Stimulated activated memory B cell treated with anti-CD40 and anti-IgM and Interleukin-4, amounts not matched to agents 10 μg/mL and 1 μg/mL and 100 μg/mL, for 72 hours (primary cell): ENCODE results near the gene CPNE4.

ENCODE experiments used
- ATAC-seq: fragments of 150-1000 bp; cut with Tn5 transposase; 2 replicates; pipeline ENCODE4 v1.10.0; 2021
- H3K27ac Mint-ChIP-seq: one replicate; pipeline ENCODE4 v1.8.0; 2022; ENCODE audit warnings: mild to moderate bottlenecking, mixed read lengths
- H3K27me3 Mint-ChIP-seq: one replicate; pipeline ENCODE4 v1.8.0; 2022; ENCODE audit warnings: mixed read lengths
- H3K36me3 Mint-ChIP-seq: one replicate; pipeline ENCODE4 v1.8.0; 2022; ENCODE audit warnings: mixed read lengths
- H3K4me1 Mint-ChIP-seq: one replicate; pipeline ENCODE4 v1.8.0; 2022; ENCODE audit warnings: mixed read lengths
- H3K4me3 Mint-ChIP-seq: one replicate; pipeline ENCODE4 v1.8.0; 2022; ENCODE audit warnings: mild to moderate bottlenecking, moderate library complexity, mixed read lengths
- H3K9me3 Mint-ChIP-seq: one replicate; pipeline ENCODE4 v1.8.0; 2022; ENCODE audit warnings: mixed read lengths

The CPNE4 gene

DNA sequence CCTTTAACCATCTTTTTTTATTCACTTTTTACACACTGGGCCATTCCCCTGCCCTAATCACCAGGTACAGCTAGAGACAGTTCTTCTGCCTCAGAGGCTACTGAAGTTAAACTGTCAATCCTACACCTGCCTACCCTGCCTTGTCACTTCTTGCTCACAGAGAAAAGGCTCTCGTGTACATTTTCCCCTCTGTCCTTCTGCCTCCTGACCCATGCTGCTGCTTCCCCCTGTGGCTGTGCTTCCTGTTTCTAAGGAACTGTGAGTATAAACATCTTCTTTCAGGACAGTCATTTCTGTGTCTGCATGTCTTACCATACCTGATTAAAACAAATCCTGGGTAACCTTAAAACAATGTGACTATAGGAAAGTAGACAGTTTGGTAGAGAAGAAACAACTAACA is 295.6 kb downstream of the CPNE4 start:
- Mint-ChIP-seq H3K36me3 (no peaks in the 10 kb centered on the region), H3K4me3 (no peak overlapping the region), H3K9me3 (no peaks in the 10 kb centered on the region), H3K4me1 (no peaks in the 10 kb centered on the region), H3K27ac (no peak overlapping the region), H3K27me3 (no peaks in the 10 kb centered on the region)
- peak; percentile 44 for ATAC-seq

DNA sequence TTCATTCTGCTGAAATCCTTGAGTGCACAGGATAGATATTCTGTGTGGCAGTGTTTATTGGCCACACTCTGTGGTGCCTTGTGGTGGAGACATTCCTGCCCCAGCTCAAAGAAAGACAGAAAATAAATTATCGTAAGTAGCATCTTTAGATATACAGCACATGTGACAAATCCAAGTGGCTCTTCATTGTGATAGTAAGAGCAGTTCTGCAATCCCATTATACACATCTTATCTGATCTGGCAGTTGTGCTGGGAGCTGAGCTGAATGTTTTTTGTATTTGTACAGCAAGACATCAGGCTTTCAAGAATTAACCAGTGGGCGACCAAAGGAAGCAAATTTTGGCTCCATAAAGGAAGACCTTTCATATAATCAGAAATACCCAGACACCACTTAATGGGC is 296.7 kb downstream of the CPNE4 start:
- Mint-ChIP-seq H3K9me3 (no peaks in the 10 kb centered on the region), H3K4me3 (no peak overlapping the region), H3K36me3 (no peaks in the 10 kb centered on the region), H3K27me3 (no peaks in the 10 kb centered on the region), H3K4me1 (no peaks in the 10 kb centered on the region), H3K27ac (no peak overlapping the region)
- ATAC-seq: no peak

DNA sequence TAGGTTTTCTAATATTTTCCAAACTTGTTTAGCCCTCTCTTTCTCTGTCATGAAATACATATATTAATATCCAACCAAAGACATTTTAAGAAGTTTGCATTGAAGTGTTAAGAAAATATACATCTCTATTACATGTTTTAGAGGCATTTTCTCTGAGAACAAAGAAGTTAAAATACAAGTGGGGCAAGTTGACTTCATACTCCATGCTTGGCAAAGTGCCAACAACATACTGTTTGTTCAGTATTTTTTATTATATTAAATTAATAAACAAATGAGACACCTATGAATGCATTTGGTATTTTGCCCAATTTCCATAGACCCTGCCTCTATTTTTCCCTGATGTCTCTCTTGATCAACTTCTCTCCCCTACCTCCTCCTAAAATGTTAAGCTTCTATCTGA is 299.3 kb downstream of the CPNE4 start:
- H3K27me3 Mint-ChIP-seq: no peaks in the 10 kb centered on the region
- no peak overlapping the region for H3K27ac Mint-ChIP-seq
- H3K9me3 Mint-ChIP-seq: no peaks in the 10 kb centered on the region
- H3K4me3 Mint-ChIP-seq: no peak overlapping the region
- no peaks in the 10 kb centered on the region for H3K36me3 Mint-ChIP-seq
- no peak for ATAC-seq
- peaks cover 6% of the 10 kb centered on the region for H3K4me1 Mint-ChIP-seq

DNA sequence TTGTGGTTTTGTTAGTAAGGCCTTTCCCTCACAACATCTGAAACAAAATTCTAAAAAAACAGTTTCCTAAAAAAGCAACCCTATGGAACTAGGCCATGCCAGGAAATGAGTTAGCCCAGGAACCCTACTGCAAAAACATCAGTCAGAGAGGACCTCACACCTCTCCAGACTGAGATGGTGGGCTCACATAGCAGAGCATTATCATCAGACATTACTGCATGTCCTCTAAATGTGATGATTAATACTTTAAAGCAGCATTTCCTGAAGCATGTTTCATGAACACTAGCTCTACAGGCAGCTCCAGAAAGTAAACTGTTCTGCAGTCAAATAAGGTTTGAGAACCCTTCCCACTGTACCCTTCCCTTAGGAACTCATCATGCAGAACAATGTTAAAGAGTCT is 299.7 kb downstream of the CPNE4 start:
- no peak for ATAC-seq
- Mint-ChIP-seq H3K27me3 (no peaks in the 10 kb centered on the region), H3K9me3 (no peaks in the 10 kb centered on the region), H3K27ac (no peak overlapping the region), H3K36me3 (no peaks in the 10 kb centered on the region), H3K4me3 (no peak overlapping the region), H3K4me1 (peaks cover 6% of the 10 kb centered on the region)

DNA sequence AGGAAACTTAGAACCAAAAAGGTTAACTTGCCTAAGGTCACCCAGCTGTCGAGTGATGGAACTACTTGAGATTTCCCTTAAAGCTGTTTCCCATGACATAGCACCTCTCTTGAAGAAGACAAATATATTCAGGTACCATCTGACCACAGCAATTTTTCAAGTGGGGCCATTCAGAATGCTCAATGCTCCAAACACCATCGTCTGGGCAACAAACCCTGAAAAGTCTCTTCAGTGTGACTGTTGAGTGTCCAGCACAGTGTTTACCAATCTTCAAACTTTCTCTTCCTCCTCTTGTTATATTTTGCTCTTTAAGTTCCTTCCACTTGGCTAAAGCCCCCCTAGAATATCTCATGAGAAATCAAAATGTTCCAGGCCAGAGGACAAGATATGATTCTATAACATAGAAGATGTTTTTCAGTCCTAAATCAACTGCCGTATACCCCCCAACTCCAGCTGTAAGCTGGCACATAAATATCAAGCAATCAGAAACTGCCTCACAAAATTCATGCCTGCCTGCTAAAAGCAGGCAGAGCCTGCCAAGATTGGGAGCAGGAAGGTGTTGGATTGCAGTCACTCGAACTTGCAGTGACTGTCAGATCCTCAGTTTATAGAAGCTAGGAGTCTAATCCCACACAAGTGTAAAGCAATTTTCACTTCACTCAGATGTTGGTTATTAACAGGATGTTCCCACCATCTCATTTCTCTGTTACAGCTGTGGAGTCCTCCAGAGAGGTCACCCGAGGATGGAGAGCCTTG is 301.6 kb downstream of the CPNE4 start:
- Mint-ChIP-seq H3K4me3 (no peak overlapping the region), H3K27ac (no peak overlapping the region), H3K36me3 (no peaks in the 10 kb centered on the region), H3K4me1 (peaks cover 6% of the 10 kb centered on the region), H3K9me3 (no peaks in the 10 kb centered on the region), H3K27me3 (no peaks in the 10 kb centered on the region)
- ATAC-seq: no peak

- H3K4me3 Mint-ChIP-seq: no peak overlapping the region
- peak; percentile 62 for ATAC-seq
- no peaks in the 10 kb centered on the region for H3K27me3 Mint-ChIP-seq
- peaks cover 6% of the 10 kb centered on the region for H3K4me1 Mint-ChIP-seq
- H3K27ac Mint-ChIP-seq: no peak overlapping the region
- H3K9me3 Mint-ChIP-seq: no peaks in the 10 kb centered on the region
- no peaks in the 10 kb centered on the region for H3K36me3 Mint-ChIP-seq
These were observed 303.1 kb downstream of the CPNE4 start for GRCh38 chr3:131731709-131732108.

DNA sequence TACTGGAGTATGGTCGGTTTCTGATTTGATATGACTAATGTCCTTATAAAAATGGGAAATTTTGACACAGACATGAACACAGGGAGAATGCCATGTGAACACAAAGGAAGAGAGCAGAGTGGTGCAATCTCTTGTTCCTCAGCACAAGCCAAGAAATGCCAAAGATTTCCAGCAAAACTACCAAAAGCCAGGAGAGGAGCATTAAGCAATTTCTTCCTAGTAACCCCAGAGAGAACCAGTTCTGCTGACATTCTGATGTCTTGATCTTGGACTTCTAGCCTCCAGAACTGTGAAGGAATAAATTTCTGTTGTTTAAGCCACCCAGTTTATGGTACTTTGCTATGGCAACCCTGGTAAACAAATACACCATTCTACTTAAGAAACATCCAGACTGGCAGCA is 304.2 kb downstream of the CPNE4 start:
- Mint-ChIP-seq H3K9me3 (no peaks in the 10 kb centered on the region), H3K4me1 (peaks cover 6% of the 10 kb centered on the region), H3K4me3 (no peak overlapping the region), H3K27me3 (no peaks in the 10 kb centered on the region), H3K27ac (no peak overlapping the region), H3K36me3 (no peaks in the 10 kb centered on the region)
- no peak for ATAC-seq

- H3K27me3 Mint-ChIP-seq: no peaks in the 10 kb centered on the region
- no peak overlapping the region for H3K27ac Mint-ChIP-seq
- H3K4me3 Mint-ChIP-seq: no peak overlapping the region
- H3K9me3 Mint-ChIP-seq: no peaks in the 10 kb centered on the region
- H3K4me1 Mint-ChIP-seq: peaks cover 6% of the 10 kb centered on the region
- H3K36me3 Mint-ChIP-seq: no peaks in the 10 kb centered on the region
- ATAC-seq: no peak
These were observed 305.2 kb downstream of the CPNE4 start for GRCh38 chr3:131729643-131730017.

GRCh38 chr3:131728898-131729642 is 305.7 kb downstream of the CPNE4 start:
- H3K27me3 Mint-ChIP-seq: no peaks in the 10 kb centered on the region
- peaks cover 6% of the 10 kb centered on the region for H3K4me1 Mint-ChIP-seq
- ATAC-seq: no peak
- no peak overlapping the region for H3K4me3 Mint-ChIP-seq
- H3K36me3 Mint-ChIP-seq: no peaks in the 10 kb centered on the region
- H3K9me3 Mint-ChIP-seq: no peaks in the 10 kb centered on the region
- no peak overlapping the region for H3K27ac Mint-ChIP-seq

GRCh38 chr3:131725414-131725813 is 309.4 kb downstream of the CPNE4 start:
- Mint-ChIP-seq H3K4me3 (no peak overlapping the region), H3K4me1 (no peaks in the 10 kb centered on the region), H3K27me3 (peaks cover 13% of the 10 kb centered on the region)

DNA sequence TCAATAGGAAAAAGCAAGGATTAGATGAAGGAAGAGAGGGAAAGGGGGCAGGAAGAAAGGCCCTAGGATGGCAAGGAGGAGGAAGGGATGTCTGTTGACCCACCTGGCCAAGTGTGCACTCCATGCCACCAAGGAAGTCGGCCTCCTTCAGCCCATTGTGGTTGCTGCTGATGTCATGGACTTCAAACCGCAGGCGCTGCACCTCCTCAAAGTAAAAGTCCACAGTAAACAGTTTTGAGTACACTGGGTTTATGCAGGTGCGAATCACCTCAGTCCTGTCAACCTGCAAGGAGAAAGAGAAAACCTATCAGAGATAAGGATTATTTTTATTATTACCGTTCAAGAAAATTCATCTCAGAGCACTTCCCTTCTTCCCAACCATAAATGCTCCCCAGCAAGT is 311.5 kb downstream of the CPNE4 start:
- Mint-ChIP-seq H3K4me1 (no peaks in the 10 kb centered on the region), H3K27me3 (peaks cover 13% of the 10 kb centered on the region), H3K27ac (no peak overlapping the region), H3K9me3 (no peaks in the 10 kb centered on the region), H3K36me3 (no peaks in the 10 kb centered on the region), H3K4me3 (no peak overlapping the region)
- ATAC-seq: no peak

More at GRCh38 chr3:131725414-131725813, 309.4 kb downstream of the CPNE4 start:
- Mint-ChIP-seq H3K27ac (no peak overlapping the region), H3K36me3 (no peaks in the 10 kb centered on the region), H3K9me3 (no peaks in the 10 kb centered on the region)
- no peak for ATAC-seq

GRCh38 chr3:131717493-131717892 is 317.3 kb downstream of the CPNE4 start:
- Mint-ChIP-seq H3K4me3 (no peak overlapping the region), H3K4me1 (no peaks in the 10 kb centered on the region), H3K36me3 (no peaks in the 10 kb centered on the region), H3K9me3 (no peaks in the 10 kb centered on the region), H3K27me3 (peaks cover under 1% of the 10 kb centered on the region), H3K27ac (no peak overlapping the region)
- no peak for ATAC-seq

DNA sequence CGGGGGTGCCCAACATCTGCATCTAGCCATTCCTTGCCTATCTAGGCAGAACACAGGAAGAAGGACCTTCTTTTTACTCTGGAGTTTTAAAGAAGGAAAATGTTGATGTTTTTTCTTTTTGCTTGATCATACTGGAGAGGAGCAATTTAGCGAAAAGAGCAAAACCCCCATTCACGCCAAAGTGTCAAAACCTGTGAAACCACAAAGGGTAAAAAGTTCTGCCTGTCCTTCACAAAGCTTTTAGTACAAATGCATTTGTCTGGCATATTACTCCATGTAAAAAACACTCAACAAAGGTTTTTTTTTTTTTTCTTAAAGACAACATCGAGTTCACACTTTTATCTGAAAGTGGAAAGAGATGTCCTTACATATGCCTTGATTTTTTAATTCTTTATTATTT is 317.9 kb downstream of the CPNE4 start:
- no peak overlapping the region for H3K27ac Mint-ChIP-seq
- no peaks in the 10 kb centered on the region for H3K36me3 Mint-ChIP-seq
- no peaks in the 10 kb centered on the region for H3K9me3 Mint-ChIP-seq
- no peaks in the 10 kb centered on the region for H3K27me3 Mint-ChIP-seq
- H3K4me3 Mint-ChIP-seq: no peak overlapping the region
- no peaks in the 10 kb centered on the region for H3K4me1 Mint-ChIP-seq
- ATAC-seq: no peak

GRCh38 chr3:131716007-131716406 is 318.8 kb downstream of the CPNE4 start:
- Mint-ChIP-seq H3K4me1 (no peaks in the 10 kb centered on the region), H3K9me3 (no peaks in the 10 kb centered on the region), H3K27ac (no peak overlapping the region), H3K36me3 (no peaks in the 10 kb centered on the region), H3K4me3 (no peak overlapping the region), H3K27me3 (no peaks in the 10 kb centered on the region)
- no peak for ATAC-seq

DNA sequence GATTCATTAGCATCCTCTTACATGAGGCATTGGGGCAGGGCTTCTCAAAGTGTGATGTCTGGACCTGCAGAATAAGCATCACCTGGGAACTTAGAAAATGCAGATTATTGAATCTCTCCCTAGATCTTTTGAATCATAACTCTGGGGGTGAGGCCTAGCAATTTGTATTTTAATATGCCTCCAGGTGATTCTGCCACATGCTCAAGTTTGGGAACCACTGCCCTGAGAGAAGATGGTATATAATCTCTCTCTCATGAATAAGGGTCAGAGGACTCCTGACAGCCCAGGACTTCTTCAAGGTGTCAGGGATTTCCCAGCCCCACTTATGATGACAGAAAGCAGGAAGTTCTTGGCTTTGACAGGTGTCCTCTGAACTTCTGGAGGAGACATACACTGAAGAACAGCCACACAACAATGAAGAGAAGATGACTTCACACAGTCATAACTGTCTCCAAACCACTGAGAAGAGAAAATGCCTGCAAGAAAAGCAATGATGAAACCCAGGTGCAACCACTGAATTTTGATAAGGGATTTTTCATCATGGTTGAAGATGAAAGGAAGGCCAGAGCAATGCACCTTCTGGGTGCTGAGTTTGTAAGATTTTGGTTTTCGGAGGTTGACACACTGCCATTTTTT is 320.1 kb downstream of the CPNE4 start:
- no peak overlapping the region for H3K4me3 Mint-ChIP-seq
- ATAC-seq: peak; percentile 74
- no peaks in the 10 kb centered on the region for H3K4me1 Mint-ChIP-seq
- H3K9me3 Mint-ChIP-seq: no peaks in the 10 kb centered on the region
- no peaks in the 10 kb centered on the region for H3K27me3 Mint-ChIP-seq
- H3K27ac Mint-ChIP-seq: no peak overlapping the region
- no peaks in the 10 kb centered on the region for H3K36me3 Mint-ChIP-seq
